ENCODE measurements around the gene CRYL1. TPM values are rescaled to one million over a fixed set of nuclear protein-coding genes. Genes with fewer than 3 reads are reported as not detected.
A peak's percentile ranks its signal among the peaks of the same experiment; 100 is the strongest.

Gene CRYL1
- total RNA-seq, 1 experiment from 2014 or later: 0.20 TPM

DNA sequence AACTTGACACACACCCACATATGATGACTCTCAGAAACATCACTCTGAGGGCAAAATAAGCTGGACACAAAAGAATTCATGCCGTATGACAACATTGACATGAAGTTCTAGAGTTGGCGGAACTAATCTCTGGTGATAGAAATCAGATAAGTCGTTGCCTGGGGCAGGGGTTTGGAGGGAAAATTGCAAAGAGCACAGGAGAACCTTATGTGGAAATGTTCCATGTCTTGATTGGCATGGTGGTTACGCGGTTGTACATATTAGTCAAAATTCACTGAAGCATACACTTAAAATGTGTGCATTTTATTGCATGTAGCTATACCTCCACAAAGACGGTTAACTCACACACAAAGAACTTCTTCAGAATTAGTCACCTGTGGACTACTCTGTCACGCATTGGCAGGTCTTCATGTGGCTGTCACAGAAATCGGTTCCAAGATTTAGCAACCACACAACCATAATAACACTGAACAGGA lies 155.7 kb downstream of the CRYL1 start:
- DNase-seq: peak in 1 of 2 experiments; percentile 22
- no peak overlapping the region for H3K4me3 ChIP-seq
- H3K36me3 ChIP-seq: no peaks in the 10 kb centered on the region
- no peaks in the 10 kb centered on the region for H3K4me1 ChIP-seq
- peaks cover 3% of the 10 kb centered on the region; the same call in 1 of the 2 replicates for H3K27me3 ChIP-seq
- H3K27ac ChIP-seq: no peak overlapping the region
- 0 out of 2 replicates have a peak, but pooled peaks cover 4% of the 10 kb centered on the region for H3K9me3 ChIP-seq (replicated peaks)

DNA sequence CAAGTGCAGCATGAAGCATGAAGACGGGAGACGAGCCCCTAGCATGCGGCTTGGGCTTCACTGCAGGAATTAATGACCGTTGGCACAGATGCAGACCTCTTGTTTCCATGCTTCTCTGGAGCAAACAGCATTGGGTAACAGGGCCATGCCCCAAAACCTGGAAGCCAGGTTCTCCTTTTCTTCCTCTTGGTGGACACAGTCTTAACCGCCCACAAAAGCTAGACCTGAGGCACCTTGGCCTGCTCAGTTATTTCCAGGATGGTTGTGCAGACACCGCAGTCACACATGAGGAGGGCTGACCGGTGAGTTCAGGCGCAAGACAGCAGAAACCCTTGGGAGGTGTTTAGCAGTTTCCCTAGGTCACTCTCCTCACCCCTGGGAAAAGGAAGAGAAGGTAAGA lies 159.6 kb downstream of the CRYL1 start:
- no peaks in the 10 kb centered on the region for H3K36me3 ChIP-seq
- no peak overlapping the region for H3K27ac ChIP-seq
- no peak for DNase-seq
- no peaks in the 10 kb centered on the region for H3K4me1 ChIP-seq
- H3K4me3 ChIP-seq: no peak overlapping the region
- peaks cover 3% of the 10 kb centered on the region for H3K27me3 ChIP-seq
- 0 out of 2 replicates have a peak, but pooled peaks cover 4% of the 10 kb centered on the region for H3K9me3 ChIP-seq (replicated peaks)

DNA sequence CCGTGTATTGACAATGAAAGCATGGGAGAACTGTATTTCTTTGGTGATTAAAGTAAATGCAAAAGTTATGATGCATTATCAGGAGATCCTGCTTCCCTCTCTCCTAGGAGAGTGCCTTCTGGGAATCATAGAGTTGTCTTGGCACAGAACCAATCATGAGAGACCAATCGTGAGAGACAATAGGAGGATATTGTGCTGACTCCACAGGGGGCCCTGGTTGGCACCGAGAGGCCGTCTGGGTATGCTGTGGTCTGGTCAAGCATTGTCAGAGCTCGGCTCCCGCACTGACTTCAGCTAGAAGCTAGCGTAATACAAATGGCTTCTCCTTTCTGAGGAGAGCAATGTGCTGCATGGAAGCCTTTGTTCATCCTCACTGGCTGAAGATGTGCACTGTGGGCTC lies 162.1 kb downstream of the CRYL1 start:
- no peak for DNase-seq

DNA sequence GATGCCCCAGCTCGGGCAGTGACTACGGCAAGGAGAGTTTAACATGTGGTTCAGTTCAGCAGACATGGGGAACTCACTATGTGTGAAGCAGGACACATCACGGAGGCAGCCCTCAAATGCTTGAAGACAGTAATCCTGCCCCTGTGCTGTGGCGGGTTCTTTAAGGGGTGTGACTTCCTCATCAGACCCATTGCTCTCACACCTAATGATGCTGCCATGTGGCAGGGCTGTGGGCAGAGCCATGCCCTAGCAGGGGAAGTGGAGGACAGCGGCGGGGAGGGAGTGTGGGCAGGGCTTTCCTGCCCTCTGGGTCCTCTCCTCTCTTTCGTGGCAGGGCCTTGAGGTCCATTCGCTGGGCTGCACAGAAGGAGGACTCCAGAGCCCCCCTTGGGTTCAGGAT lies 162.5 kb downstream of the CRYL1 start:
- Histone ChIP-seq H3K27ac (no peak overlapping the region), H3K9me3 (replicated peaks) (no peaks in the 10 kb centered on the region), H3K4me1 (no peaks in the 10 kb centered on the region), H3K4me3 (no peak overlapping the region), H3K36me3 (no peaks in the 10 kb centered on the region), H3K27me3 (no peaks in the 10 kb centered on the region; the same call in 1 of the 2 replicates)
- DNase-seq: no peak

More for the DNA sequence above, 162.1 kb downstream of the CRYL1 start:
- H3K36me3 ChIP-seq: no peaks in the 10 kb centered on the region
- H3K27me3 ChIP-seq: peaks cover 3% of the 10 kb centered on the region; the same call in 1 of the 2 replicates
- no peaks in the 10 kb centered on the region for H3K4me1 ChIP-seq
- H3K27ac ChIP-seq: no peak overlapping the region
- no peak overlapping the region for H3K4me3 ChIP-seq
- H3K9me3 ChIP-seq (replicated peaks): no peaks in the 10 kb centered on the region

DNA sequence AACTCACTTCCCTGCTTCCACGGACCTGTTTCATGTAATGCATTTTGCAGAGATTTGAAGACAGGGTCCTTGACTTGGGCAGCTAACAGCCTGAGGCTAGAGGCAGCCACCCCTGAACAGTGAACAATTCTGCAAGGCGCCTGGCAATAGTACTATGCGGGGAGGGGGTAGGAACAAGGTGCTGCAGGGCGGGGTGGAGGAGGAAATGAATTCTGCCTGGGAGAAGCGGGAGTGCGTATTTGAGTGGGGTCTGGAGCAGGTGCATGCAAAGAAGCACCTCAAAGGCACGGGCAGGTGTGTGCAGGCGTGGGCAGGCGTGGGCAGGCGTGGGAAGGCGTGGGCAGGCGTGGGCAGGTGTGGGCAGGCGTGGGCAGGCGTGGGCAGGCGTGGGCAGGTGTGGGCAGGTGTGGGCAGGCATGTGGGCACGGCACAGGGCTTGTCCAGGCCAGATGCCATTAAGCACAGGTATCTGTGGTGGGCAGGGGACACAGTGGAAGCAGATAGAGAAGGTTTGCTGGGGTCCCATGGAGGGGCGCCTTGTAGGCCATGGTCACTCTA lies 163.1 kb downstream of the CRYL1 start:
- Histone ChIP-seq H3K4me1 (no peaks in the 10 kb centered on the region), H3K4me3 (no peak overlapping the region), H3K9me3 (replicated peaks) (no peaks in the 10 kb centered on the region), H3K27me3 (no peaks in the 10 kb centered on the region; the same call in 1 of the 2 replicates), H3K27ac (no peak overlapping the region), H3K36me3 (no peaks in the 10 kb centered on the region)
- DNase-seq: no peak

DNA sequence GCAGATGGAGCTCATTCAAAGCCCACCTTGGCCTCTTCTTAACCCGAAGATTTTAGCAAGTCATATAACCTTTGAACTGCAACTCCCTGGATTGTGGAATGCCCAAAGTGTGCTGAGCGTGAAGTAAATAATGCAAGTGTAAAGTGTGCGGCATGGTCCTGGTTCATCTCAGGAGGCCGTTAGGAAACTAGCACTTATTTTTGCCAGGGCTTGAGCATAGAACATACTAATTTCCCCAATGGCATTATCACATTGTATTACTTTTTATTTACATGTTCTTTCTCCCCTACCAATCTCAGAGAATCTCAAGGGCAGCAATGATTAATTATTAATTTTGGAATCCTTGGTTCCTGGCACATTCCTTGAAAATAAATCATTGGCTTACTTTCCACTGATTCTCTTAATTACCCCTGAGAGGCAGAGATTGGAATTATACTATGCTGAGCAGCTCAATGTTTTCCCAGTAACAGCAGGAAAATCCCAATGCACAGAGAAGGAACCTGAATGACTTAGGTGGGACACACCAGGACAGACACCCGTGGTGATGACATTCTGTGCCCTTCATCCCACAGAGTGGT lies 164.7 kb downstream of the CRYL1 start:
- Histone ChIP-seq H3K27me3 (no peaks in the 10 kb centered on the region; the same call in 1 of the 2 replicates), H3K36me3 (no peaks in the 10 kb centered on the region), H3K4me1 (no peaks in the 10 kb centered on the region), H3K27ac (no peak overlapping the region), H3K9me3 (replicated peaks) (no peaks in the 10 kb centered on the region), H3K4me3 (no peak overlapping the region)
- no peak for DNase-seq

DNA sequence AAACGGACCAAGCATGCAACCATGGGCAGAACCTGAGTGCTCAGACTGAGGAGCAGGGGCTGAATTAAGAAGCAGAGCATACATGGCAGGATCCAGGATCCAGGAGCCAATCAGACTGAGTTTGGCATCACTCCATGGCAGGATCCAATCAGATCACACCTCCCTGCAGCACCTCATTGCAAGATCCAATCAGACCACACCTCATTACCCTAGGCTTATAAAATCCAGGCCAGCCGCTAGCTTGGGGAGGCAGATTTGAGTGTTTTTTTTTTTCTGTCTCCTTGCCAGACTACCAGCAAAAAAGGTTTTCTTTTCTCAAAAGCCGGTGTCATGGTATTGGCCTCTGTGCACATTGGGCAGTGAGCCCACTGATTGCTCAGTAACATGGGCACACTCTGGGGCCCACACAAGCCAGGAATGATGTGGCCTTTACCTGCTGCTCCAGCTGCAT lies 165.6 kb downstream of the CRYL1 start:
- DNase-seq: no peak
- no peak overlapping the region for H3K27ac ChIP-seq
- H3K36me3 ChIP-seq: no peaks in the 10 kb centered on the region
- H3K4me3 ChIP-seq: no peak overlapping the region
- H3K4me1 ChIP-seq: no peaks in the 10 kb centered on the region
- H3K9me3 ChIP-seq (replicated peaks): no peaks in the 10 kb centered on the region
- no peaks in the 10 kb centered on the region; the same call in 1 of the 2 replicates for H3K27me3 ChIP-seq

DNA sequence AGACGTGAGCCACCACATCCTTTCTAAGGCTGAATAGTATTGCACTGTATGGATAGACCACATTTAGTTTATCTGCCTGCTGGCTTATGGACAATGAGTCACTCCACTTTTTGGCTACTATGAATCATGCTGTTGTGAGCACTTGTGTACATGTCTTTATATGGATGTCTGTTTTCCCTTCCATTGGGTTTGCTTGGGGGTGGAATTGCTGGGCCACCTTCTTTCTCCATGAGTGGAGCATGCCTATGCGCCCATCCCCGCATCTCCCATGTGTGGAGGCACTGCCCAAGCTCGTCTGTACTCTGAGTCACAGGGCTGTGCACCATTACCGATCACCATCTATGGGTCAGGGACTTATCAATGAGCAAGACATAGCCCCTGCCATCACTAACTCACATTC lies 166.3 kb downstream of the CRYL1 start:
- no peaks in the 10 kb centered on the region; the same call in 1 of the 2 replicates for H3K27me3 ChIP-seq
- no peak for DNase-seq
- H3K4me1 ChIP-seq: no peaks in the 10 kb centered on the region
- no peaks in the 10 kb centered on the region for H3K9me3 ChIP-seq (replicated peaks)
- no peak overlapping the region for H3K27ac ChIP-seq
- H3K4me3 ChIP-seq: no peak overlapping the region
- H3K36me3 ChIP-seq: no peaks in the 10 kb centered on the region

DNA sequence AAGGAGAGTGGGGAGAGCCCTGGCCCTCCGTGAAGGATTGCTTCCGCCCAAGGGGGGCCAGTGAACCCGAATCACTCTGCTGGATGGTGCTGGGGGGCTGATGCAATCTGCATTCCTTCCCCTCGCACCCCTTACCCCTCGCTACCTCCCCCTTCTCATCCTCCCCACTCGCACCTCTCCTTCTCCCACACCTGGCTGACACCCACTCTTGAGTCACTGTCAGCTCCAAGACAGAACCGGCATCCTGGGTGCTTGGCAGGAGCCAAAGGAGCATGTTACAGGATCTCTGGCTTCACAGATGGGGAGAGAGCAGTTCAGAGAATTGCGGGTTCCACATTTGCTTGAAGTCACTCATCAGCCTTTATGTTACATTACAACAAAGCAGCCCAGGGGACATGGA lies 167.6 kb downstream of the CRYL1 start:
- Histone ChIP-seq H3K36me3 (no peaks in the 10 kb centered on the region), H3K4me3 (no peak overlapping the region), H3K9me3 (replicated peaks) (no peaks in the 10 kb centered on the region), H3K27ac (no peak overlapping the region), H3K4me1 (no peaks in the 10 kb centered on the region), H3K27me3 (no peaks in the 10 kb centered on the region; the same call in 1 of the 2 replicates)
- DNase-seq: no peak

DNA sequence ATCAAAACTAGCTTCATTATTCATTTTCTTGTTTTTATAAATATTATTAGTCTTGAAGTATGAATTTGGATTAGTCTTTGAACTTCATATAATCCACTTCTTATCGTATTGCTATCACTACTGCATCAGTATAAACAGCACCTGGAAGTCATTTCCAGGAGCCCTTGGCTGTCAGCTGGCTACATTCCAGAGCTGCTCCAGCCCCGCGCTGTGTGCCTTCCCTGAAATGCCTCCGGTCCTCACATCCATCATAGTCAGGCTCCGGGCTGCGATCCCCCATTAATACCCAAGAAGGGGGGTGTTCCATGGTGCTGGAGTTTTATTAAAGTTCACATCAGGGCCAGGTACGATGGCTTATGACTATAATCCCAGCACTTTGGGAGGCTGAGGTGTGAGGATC lies 169.2 kb downstream of the CRYL1 start:
- H3K4me1 ChIP-seq: no peaks in the 10 kb centered on the region
- no peak for DNase-seq
- no peaks in the 10 kb centered on the region for H3K36me3 ChIP-seq

DNA sequence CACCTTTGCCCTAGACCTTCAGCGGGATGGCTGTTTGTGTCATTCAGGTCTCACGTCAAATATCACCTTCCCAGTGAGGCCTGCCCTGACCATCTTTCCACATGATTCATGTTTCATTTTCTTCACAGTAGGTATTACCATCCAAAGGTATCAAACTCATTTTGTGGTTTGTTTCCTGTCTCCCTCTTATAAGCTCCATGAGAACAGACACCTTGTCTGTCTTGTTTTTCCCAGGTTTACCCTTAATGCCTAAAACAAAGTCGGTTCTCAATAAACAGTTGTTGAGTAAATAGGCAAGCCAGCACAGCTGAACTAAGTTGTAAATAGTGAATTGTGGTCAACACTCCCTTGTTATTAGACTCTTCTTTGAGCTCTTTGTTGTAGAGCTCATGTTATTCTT lies 170.9 kb downstream of the CRYL1 start:
- DNase-seq: no peak
- Histone ChIP-seq H3K4me1 (no peaks in the 10 kb centered on the region), H3K9me3 (replicated peaks) (no peaks in the 10 kb centered on the region), H3K27ac (no peak overlapping the region), H3K36me3 (no peaks in the 10 kb centered on the region), H3K4me3 (no peak overlapping the region), H3K27me3 (no peaks in the 10 kb centered on the region)

More for the DNA sequence above, 169.2 kb downstream of the CRYL1 start:
- Histone ChIP-seq H3K9me3 (replicated peaks) (no peaks in the 10 kb centered on the region), H3K27me3 (no peaks in the 10 kb centered on the region), H3K4me3 (no peak overlapping the region), H3K27ac (no peak overlapping the region)

DNA sequence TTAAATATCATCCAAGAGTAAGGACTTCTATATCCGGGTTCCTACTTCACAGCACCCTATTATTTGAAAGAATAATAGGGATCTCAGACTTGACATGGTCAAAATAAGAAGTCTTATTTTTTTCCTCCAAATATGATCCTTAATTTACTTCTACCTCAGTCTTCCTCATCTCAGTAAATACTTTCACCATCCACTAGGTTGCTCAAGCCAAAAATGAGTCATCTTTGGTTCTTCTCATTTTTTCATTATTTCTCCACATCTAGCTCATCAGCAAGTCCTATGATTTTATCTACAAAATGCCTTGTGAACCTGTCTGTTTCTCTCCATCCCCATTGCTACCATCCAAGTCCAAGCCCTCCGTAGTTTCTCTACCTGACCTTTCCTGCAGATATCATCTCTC lies 171.7 kb downstream of the CRYL1 start:
- DNase-seq: no peak

More for the DNA sequence above, 171.7 kb downstream of the CRYL1 start:
- no peaks in the 10 kb centered on the region for H3K27me3 ChIP-seq
- H3K4me3 ChIP-seq: no peak overlapping the region
- no peak overlapping the region for H3K27ac ChIP-seq
- no peaks in the 10 kb centered on the region for H3K36me3 ChIP-seq
- no peaks in the 10 kb centered on the region for H3K4me1 ChIP-seq
- H3K9me3 ChIP-seq (replicated peaks): no peaks in the 10 kb centered on the region

Other genes starting within 250 kb of the CRYL1 start
- gene IFT88, start 41.3 kb upstream of the CRYL1 start, total RNA-seq (2014; rRNA removed; shearing (Covaris generic)): 14.9 and 16.1 TPM in 2 replicates
- 0.56 and 1.4 TPM in 2 replicates for gene IL17D, start 177.8 kb upstream of the CRYL1 start, total RNA-seq (2014; rRNA removed; shearing (Covaris generic))
- 4.7 and 4.8 TPM in 2 replicates for gene EEF1AKMT1, start 248.1 kb upstream of the CRYL1 start, total RNA-seq (2014; rRNA removed; shearing (Covaris generic))

Data from SJCRH30 (cell line).